ENCODE results near the gene CHD9. TPM values are rescaled to one million over a fixed set of nuclear protein-coding genes. Genes with fewer than 3 reads are reported as not detected.
"Not testable (repeated sequence)": the region's sequence is repeated elsewhere in the genome, so short reads cannot be mapped to it uniquely, and the experiment has no call there.

CHD9 gene
- total and polyA plus RNA-seq, 4 donors, result 6.2 to 46.6 (median 32.5) TPM

- H3K4me1 ChIP-seq (ENCODE audit: control insufficient read depth in 4 of 4, insufficient read depth in 4 of 4, low read length in 3 of 4), result peaks cover 0 to 4% (median 2%) of the 10 kb centered on the region in 4 donors
- H3K36me3 ChIP-seq (ENCODE audit: control insufficient read depth in 4 of 4, insufficient read depth in 3 of 4, low read depth in 1 of 4, low read length in 3 of 4), result peaks cover 2 to 9% (median 2%) of the 10 kb centered on the region in 4 donors
- 48% methylated on average over 4 of the region's 4 CpGs for WGBS
- TF ChIP-seq EGR1 (IDR thresholded peaks at IDR 0.05; ENCODE audit: low read depth in 2 of 2) (no peak), FOXA2 (IDR thresholded peaks at IDR 0.05) (no peak), RAD21 (IDR thresholded peaks at IDR 0.05) (no peak), SP1 (IDR thresholded peaks at IDR 0.05) (no peak), TAF1 (conservative IDR thresholded peaks at IDR 0.05) (no peak), HNF4G (IDR thresholded peaks at IDR 0.05) (no peak), YY1 (IDR thresholded peaks at IDR 0.05) (no peak), RXRA (IDR thresholded peaks at IDR 0.05) (peak; percentile 31 to 62), JUND (IDR thresholded peaks at IDR 0.05) (peak; percentile 70 to 84), FOXA1 (IDR thresholded peaks at IDR 0.05) (no peak), GABPA (IDR thresholded peaks at IDR 0.05 in 1 of 2, conservative IDR thresholded peaks at IDR 0.05 in 1 of 2) (no peak), NR2F2 (IDR thresholded peaks at IDR 0.05) (no peak), HNF4A (conservative IDR thresholded peaks at IDR 0.05) (peak in 1 of 2 donors; percentile 18)
- TF ChIP-seq, protein P1, sequence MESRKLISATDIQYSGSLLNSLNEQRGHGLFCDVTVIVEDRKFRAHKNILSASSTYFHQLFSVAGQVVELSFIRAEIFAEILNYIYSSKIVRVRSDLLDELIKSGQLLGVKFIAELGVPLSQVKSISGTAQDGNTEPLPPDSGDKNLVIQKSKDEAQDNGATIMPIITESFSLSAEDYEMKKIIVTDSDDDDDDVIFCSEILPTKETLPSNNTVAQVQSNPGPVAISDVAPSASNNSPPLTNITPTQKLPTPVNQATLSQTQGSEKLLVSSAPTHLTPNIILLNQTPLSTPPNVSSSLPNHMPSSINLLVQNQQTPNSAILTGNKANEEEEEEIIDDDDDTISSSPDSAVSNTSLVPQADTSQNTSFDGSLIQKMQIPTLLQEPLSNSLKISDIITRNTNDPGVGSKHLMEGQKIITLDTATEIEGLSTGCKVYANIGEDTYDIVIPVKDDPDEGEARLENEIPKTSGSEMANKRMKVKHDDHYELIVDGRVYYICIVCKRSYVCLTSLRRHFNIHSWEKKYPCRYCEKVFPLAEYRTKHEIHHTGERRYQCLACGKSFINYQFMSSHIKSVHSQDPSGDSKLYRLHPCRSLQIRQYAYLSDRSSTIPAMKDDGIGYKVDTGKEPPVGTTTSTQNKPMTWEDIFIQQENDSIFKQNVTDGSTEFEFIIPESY (IDR thresholded peaks at IDR 0.05), result no peak
- TF ChIP-seq, protein P2, sequence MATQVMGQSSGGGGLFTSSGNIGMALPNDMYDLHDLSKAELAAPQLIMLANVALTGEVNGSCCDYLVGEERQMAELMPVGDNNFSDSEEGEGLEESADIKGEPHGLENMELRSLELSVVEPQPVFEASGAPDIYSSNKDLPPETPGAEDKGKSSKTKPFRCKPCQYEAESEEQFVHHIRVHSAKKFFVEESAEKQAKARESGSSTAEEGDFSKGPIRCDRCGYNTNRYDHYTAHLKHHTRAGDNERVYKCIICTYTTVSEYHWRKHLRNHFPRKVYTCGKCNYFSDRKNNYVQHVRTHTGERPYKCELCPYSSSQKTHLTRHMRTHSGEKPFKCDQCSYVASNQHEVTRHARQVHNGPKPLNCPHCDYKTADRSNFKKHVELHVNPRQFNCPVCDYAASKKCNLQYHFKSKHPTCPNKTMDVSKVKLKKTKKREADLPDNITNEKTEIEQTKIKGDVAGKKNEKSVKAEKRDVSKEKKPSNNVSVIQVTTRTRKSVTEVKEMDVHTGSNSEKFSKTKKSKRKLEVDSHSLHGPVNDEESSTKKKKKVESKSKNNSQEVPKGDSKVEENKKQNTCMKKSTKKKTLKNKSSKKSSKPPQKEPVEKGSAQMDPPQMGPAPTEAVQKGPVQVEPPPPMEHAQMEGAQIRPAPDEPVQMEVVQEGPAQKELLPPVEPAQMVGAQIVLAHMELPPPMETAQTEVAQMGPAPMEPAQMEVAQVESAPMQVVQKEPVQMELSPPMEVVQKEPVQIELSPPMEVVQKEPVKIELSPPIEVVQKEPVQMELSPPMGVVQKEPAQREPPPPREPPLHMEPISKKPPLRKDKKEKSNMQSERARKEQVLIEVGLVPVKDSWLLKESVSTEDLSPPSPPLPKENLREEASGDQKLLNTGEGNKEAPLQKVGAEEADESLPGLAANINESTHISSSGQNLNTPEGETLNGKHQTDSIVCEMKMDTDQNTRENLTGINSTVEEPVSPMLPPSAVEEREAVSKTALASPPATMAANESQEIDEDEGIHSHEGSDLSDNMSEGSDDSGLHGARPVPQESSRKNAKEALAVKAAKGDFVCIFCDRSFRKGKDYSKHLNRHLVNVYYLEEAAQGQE (IDR thresholded peaks at IDR 0.05), result no peak
- TF ChIP-seq, protein P3, sequence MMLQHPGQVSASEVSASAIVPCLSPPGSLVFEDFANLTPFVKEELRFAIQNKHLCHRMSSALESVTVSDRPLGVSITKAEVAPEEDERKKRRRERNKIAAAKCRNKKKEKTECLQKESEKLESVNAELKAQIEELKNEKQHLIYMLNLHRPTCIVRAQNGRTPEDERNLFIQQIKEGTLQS (IDR thresholded peaks at IDR 0.05), result no peak
- TF ChIP-seq, protein P4, sequence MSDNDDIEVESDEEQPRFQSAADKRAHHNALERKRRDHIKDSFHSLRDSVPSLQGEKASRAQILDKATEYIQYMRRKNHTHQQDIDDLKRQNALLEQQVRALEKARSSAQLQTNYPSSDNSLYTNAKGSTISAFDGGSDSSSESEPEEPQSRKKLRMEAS (IDR thresholded peaks at IDR 0.05), result no peak
- TF ChIP-seq, protein P5, sequence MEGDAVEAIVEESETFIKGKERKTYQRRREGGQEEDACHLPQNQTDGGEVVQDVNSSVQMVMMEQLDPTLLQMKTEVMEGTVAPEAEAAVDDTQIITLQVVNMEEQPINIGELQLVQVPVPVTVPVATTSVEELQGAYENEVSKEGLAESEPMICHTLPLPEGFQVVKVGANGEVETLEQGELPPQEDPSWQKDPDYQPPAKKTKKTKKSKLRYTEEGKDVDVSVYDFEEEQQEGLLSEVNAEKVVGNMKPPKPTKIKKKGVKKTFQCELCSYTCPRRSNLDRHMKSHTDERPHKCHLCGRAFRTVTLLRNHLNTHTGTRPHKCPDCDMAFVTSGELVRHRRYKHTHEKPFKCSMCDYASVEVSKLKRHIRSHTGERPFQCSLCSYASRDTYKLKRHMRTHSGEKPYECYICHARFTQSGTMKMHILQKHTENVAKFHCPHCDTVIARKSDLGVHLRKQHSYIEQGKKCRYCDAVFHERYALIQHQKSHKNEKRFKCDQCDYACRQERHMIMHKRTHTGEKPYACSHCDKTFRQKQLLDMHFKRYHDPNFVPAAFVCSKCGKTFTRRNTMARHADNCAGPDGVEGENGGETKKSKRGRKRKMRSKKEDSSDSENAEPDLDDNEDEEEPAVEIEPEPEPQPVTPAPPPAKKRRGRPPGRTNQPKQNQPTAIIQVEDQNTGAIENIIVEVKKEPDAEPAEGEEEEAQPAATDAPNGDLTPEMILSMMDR (IDR thresholded peaks at IDR 0.05; ENCODE audit: low read depth, low read length, missing input control), result no peak
- H3K27ac ChIP-seq (ENCODE audit: low read depth in 1 of 2, low read length in 2 of 2), result peak overlapping the region in 1 of 2 donors; percentile 32
- no peak overlapping the region for H3K9ac ChIP-seq (ENCODE audit: low read depth in 1 of 2, low read length in 2 of 2)
- DNase-seq (ENCODE audit: low spot score), result no peak
- H3K4me3 ChIP-seq (ENCODE audit: low read depth in 1 of 3, low read length in 3 of 3), result no peak overlapping the region
- peaks cover 0 to 9% (median 0%) of the 10 kb centered on the region in 4 donors for H3K9me3 ChIP-seq (ENCODE audit: control insufficient read depth in 4 of 4, low read length in 3 of 4)
- H3K27me3 ChIP-seq (ENCODE audit: control insufficient read depth in 4 of 4, insufficient read depth in 4 of 4, low read length in 3 of 4), result no peaks in the 10 kb centered on the region
These were observed 128.7 kb downstream of the CHD9 start for GRCh38 chr16:53183442-53183841.

DNA sequence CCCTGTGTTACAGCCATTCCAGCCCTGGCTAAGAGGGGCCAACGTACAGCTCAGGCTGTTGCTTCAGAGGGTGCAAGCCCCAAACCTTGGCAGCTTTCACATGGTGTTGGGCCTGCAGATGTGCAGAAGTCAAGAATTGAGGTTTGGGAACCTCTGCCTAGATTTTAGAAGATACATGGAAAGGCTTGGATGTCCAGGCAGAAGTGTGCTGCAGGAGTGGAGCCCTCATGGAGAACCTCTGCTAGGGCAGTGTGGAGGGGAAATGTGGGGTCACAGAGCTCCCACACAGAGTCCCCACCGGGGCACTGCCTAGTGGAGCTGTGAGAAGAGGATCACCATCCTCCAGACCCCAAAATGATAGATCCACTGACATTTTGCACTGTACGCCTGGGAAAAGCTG is 130.9 kb downstream of the CHD9 start:
- not testable (repeated sequence) for H3K27ac ChIP-seq (ENCODE audit: low read depth in 1 of 2, low read length in 2 of 2); DNase-seq (ENCODE audit: low spot score); H3K27me3 ChIP-seq (ENCODE audit: control insufficient read depth in 4 of 4, insufficient read depth in 4 of 4, low read length in 3 of 4); H3K36me3 ChIP-seq (ENCODE audit: control insufficient read depth in 4 of 4, insufficient read depth in 3 of 4, low read depth in 1 of 4, low read length in 3 of 4); H3K4me1 ChIP-seq (ENCODE audit: control insufficient read depth in 4 of 4, insufficient read depth in 4 of 4, low read length in 3 of 4); H3K9ac ChIP-seq (ENCODE audit: low read depth in 1 of 2, low read length in 2 of 2); H3K9me3 ChIP-seq (ENCODE audit: control insufficient read depth in 4 of 4, low read length in 3 of 4); H3K4me3 ChIP-seq (ENCODE audit: low read depth in 1 of 3, low read length in 3 of 3)
- 99% methylated on average over 3 of the region's 3 CpGs for WGBS

Measured in liver (tissue), 9 donors.